ENCODE data around the gene BCAR3. TPM values are rescaled to one million over a fixed set of nuclear protein-coding genes. Genes with fewer than 3 reads are reported as not detected.

BCAR3 gene
- total RNA-seq, 3 donors from 2014 or later (not counting 1 experiment from before 2014, with no cell fraction given), result 0.52 to 6.5 (median 2.4) TPM

GRCh38 chr1:93604411-93604810, 77.2 kb downstream of the BCAR3 start:
- 85% methylated on average over 1 of the region's 1 CpG for whole genome bisulfite sequencing (ENCODE audit: insufficient coverage)
- Histone ChIP-seq H3K27me3 (ENCODE audit: control insufficient read depth, insufficient read depth, low read length) (no peaks in the 10 kb centered on the region), H3K4me3 (ENCODE audit: low read length) (no peak overlapping the region), H3K9me3 (ENCODE audit: control insufficient read depth, insufficient read depth, low read length) (no peaks in the 10 kb centered on the region), H3K27ac (ENCODE audit: low read length) (no peak overlapping the region), H3K36me3 (ENCODE audit: control insufficient read depth, insufficient read depth, low read length) (no peaks in the 10 kb centered on the region), H3K4me1 (ENCODE audit: control insufficient read depth, insufficient read depth, low read length) (no peaks in the 10 kb centered on the region)
- intact Hi-C loops (cut with micrococcal nuclease), result loop anchor here (10.0 kb wide), 1 partner anchor 300 kb away; no protein-coding TSS in a partner anchor
- DNase-seq (no peak), ATAC-seq (no peak)
- peaks cover 12 to 16% of the 10 kb centered on the region in 2 donors for H3K27me3 Mint-ChIP-seq (ENCODE audit: low read depth in 2 of 2)
- H3K9me3 Mint-ChIP-seq, result no peaks in the 10 kb centered on the region
- no peak for TF ChIP-seq CTCF (IDR thresholded peaks at IDR 0.05)
- no peaks in the 10 kb centered on the region for H3K36me3 Mint-ChIP-seq
- H3K4me1 Mint-ChIP-seq, result no peaks in the 10 kb centered on the region
- H3K4me3 Mint-ChIP-seq, result no peak overlapping the region
- no peak overlapping the region for H3K27ac Mint-ChIP-seq

GRCh38 chr1:93603601-93604000, 78.0 kb downstream of the BCAR3 start:
- no peak for TF ChIP-seq CTCF (IDR thresholded peaks at IDR 0.05)
- H3K4me3 Mint-ChIP-seq, result no peak overlapping the region
- no peak overlapping the region for H3K27ac ChIP-seq (ENCODE audit: low read length)
- H3K27ac Mint-ChIP-seq, result no peak overlapping the region
- no peaks in the 10 kb centered on the region for H3K4me1 Mint-ChIP-seq
- H3K36me3 ChIP-seq (ENCODE audit: control insufficient read depth, insufficient read depth, low read length), result no peaks in the 10 kb centered on the region
- no peaks in the 10 kb centered on the region for H3K9me3 Mint-ChIP-seq
- H3K9me3 ChIP-seq (ENCODE audit: control insufficient read depth, insufficient read depth, low read length), result no peaks in the 10 kb centered on the region
- no peaks in the 10 kb centered on the region for H3K4me1 ChIP-seq (ENCODE audit: control insufficient read depth, insufficient read depth, low read length)
- no peak for ATAC-seq
- intact Hi-C loops (cut with micrococcal nuclease), result loop anchor here (10.0 kb wide), 1 partner anchor 299 kb away; no protein-coding TSS in a partner anchor
- DNase-seq, result no peak
- H3K36me3 Mint-ChIP-seq, result no peaks in the 10 kb centered on the region
- no peaks in the 10 kb centered on the region for H3K27me3 ChIP-seq (ENCODE audit: control insufficient read depth, insufficient read depth, low read length)
- H3K27me3 Mint-ChIP-seq (ENCODE audit: low read depth in 2 of 2), result peaks cover 12 to 16% of the 10 kb centered on the region in 2 donors
- H3K4me3 ChIP-seq (ENCODE audit: low read length), result no peak overlapping the region
- 88% methylated on average over 4 of the region's 4 CpGs for WGBS (ENCODE audit: insufficient coverage)

- WGBS (ENCODE audit: insufficient coverage), result 72% methylated on average over 3 of the region's 3 CpGs
- Mint-ChIP-seq H3K9me3 (no peaks in the 10 kb centered on the region), H3K27me3 (ENCODE audit: low read depth in 2 of 2) (peaks cover 12 to 16% of the 10 kb centered on the region in 2 donors), H3K36me3 (no peaks in the 10 kb centered on the region), H3K27ac (no peak overlapping the region), H3K4me1 (no peaks in the 10 kb centered on the region), H3K4me3 (no peak overlapping the region)
- Histone ChIP-seq H3K36me3 (ENCODE audit: control insufficient read depth, insufficient read depth, low read length) (no peaks in the 10 kb centered on the region), H3K27me3 (ENCODE audit: control insufficient read depth, insufficient read depth, low read length) (no peaks in the 10 kb centered on the region), H3K4me1 (ENCODE audit: control insufficient read depth, insufficient read depth, low read length) (no peaks in the 10 kb centered on the region), H3K27ac (ENCODE audit: low read length) (no peak overlapping the region), H3K9me3 (ENCODE audit: control insufficient read depth, insufficient read depth, low read length) (no peaks in the 10 kb centered on the region), H3K4me3 (ENCODE audit: low read length) (no peak overlapping the region)
- DNase-seq (no peak), ATAC-seq (no peak)
- intact Hi-C loops (cut with micrococcal nuclease), result loop anchor here (10.0 kb wide), 1 partner anchor 298 kb away; no protein-coding TSS in a partner anchor
- no peak for TF ChIP-seq CTCF (IDR thresholded peaks at IDR 0.05)
These were observed 78.5 kb downstream of the BCAR3 start for GRCh38 chr1:93603106-93603505.

GRCh38 chr1:93602101-93602500, 79.5 kb downstream of the BCAR3 start:
- Mint-ChIP-seq H3K4me3 (no peak overlapping the region), H3K9me3 (no peaks in the 10 kb centered on the region), H3K4me1 (no peaks in the 10 kb centered on the region), H3K36me3 (no peaks in the 10 kb centered on the region), H3K27me3 (ENCODE audit: low read depth in 2 of 2) (peaks cover 12 to 16% of the 10 kb centered on the region in 2 donors), H3K27ac (no peak overlapping the region)
- TF ChIP-seq CTCF (IDR thresholded peaks at IDR 0.05), result no peak
- H3K9me3 ChIP-seq (ENCODE audit: control insufficient read depth, insufficient read depth, low read length), result no peaks in the 10 kb centered on the region
- H3K27me3 ChIP-seq (ENCODE audit: control insufficient read depth, insufficient read depth, low read length), result no peaks in the 10 kb centered on the region
- H3K4me1 ChIP-seq (ENCODE audit: control insufficient read depth, insufficient read depth, low read length), result no peaks in the 10 kb centered on the region
- ATAC-seq, result no peak
- no peak overlapping the region for H3K27ac ChIP-seq (ENCODE audit: low read length)
- no peaks in the 10 kb centered on the region for H3K36me3 ChIP-seq (ENCODE audit: control insufficient read depth, insufficient read depth, low read length)
- 93% methylated on average over 4 of the region's 4 CpGs for WGBS (ENCODE audit: insufficient coverage)
- no peak for DNase-seq
- intact Hi-C loops (cut with micrococcal nuclease), result loop anchor here (10.0 kb wide), 1 partner anchor 297 kb away; no protein-coding TSS in a partner anchor
- no peak overlapping the region for H3K4me3 ChIP-seq (ENCODE audit: low read length)

Data from natural killer cell (primary cell).